NCI-H128 (cell line): ENCODE measurements around the gene ZNF207.
"Not testable (repeated sequence)": the region's sequence is repeated elsewhere in the genome, so short reads cannot be mapped to it uniquely, and the experiment has no call there.

Experiments
- DNase-seq: peaks from one replicate; lab custom pipeline; 2025; ENCODE audit not compliant: unreplicated experiment; lab: John Stamatoyannopoulos, UW

ZNF207 gene

DNA sequence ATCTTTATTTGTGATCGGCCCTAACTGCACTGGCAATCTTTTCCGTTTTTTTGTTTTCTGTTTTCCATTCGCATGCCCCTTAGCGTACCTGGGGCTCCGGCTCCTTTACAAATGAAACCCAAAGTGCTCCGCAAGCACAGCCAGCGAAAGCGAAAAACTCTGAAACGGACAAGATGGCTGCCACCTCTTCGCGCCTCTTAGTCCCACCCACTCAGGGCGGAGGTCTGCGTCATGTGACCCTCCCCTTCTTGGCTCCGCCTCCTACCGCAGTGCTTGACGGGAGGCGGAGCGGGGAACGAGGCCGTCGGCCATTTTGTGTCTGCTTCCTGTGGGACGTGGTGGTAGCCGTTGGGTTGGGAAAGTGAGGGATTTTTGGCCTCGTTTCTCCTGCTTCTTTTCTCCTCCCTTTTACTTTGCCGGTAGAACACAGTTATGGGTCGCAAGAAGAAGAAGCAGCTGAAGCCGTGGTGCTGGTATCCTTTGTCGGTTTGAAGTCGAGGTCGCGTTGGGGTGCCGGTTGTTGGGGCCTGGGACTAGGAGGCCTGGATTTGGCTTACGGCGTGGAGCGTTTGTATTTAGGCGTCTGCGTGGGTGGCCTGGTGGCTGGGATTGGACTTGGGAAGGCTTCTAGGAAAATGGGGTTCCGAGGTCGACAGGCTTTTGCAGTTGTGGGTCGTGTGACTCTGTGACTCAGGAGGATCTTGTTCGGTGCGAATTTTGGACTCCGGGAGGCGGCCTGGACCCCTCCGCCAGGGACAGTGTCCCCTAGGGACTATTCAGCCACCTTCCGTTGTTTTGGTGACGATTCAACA, at the start of gene ZNF207:
Gene ZNF207, plus strand, starts transcription at position 304 of the 812 bp plus-strand sequence. Its CDS starts 129 bp downstream, at position 433.
- DNase-seq = peak; percentile 92

DNA sequence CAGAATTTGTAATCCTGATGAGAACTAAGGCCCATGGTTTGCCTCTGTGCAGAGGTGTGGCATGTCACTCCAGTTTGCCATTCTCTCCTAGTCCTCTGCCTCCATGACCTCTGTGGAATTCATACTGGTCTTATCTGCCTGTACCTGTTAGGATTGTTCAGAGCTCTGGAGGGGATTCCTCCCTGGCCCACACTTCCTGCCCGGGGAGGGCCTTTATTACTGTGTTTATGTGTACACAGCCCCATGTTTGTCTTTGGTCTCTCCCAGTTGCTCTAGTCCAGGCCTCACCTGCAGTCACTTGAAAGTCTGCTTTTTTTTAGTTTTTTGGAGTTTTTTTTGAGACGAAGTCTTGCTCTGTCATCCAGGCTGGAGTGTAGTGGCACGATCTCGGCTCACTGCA, 47.9 kb upstream of the ZNF207 start:
- DNase-seq = no peak

DNA sequence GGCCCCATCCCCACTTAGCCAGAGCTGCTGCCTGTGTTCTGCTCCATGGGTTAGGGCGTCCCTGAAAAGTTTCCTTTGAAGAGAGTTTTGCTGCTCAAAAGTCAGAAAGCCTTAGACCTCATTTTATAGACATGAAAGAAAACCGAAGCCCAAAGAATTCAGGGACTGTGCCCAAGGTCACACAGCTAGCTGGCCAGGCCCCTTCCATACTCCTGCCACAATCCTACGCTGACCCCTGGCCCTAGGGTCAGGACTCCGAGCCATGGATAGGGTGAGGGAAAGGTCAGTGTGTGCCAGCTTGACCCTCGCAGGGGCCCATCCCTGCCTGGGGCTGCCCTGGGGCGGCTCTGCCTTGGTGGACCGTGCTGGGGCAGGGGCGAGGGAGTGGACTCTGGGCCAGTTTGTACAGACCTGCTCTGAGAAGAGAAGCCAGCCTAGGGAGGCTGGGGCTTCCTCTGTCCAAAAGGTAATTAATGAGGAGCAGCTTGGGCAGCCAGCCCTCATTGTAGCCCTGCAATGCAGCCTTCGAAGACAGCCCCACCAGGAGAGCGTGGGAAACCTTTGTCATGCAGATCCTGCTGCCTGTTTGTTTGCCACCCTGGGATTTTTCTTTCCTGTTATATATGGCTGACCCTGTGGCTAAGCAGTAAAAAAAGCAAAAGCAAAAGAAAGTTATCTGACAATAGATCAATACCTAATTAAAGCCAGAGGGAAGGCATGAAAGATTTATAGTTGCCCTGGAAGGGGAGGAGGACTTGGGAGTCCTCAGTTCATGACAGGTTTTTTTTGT, 46.9 kb upstream of the ZNF207 start:
- DNase-seq = no peak

DNA sequence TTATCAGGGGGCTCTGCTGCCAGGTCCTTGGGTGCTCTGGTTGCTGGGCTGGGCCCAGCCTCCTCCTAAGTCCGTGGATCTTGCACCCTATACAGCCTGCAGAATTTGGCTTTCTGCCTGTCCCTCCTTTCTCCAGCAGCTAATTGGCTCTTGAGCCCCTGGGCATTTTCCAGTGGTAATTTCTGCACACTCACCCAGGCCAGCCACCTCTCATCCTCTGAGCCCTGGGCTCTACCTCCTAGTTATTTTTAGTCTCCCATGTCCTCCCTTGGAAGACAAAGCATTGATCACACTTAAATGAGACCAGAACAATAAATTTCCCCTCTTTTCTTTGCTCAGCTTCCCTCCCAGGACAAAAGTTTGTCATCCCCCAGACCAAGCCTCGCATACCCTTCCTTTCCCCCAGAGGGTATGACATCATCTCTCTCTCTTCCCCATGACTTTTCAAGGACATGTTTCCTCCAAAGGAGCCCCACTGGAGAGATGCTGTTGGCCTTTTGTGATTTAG, 46.1 kb upstream of the ZNF207 start:
- DNase-seq = no peak

DNA sequence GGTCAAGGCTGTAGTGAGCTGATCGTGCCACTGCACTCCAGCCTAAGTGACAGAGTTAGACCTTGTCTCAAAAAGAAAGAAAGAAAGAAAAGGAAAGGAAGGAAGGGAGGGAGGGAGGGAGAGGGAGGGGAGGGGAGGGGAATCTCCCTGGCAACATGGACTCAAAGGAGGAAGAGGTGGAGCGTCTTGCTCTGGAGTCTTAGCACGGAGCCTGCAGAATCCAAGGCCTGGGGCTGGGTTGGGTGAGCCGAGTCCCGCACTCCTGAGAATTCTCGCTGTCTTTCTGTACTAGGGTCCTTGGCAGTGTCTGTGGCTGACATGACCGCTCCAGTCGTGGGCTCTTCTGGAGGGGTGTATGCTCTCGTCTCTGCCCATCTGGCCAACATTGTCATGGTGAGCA, 44.9 kb upstream of the ZNF207 start:
- no peak for DNase-seq

DNA sequence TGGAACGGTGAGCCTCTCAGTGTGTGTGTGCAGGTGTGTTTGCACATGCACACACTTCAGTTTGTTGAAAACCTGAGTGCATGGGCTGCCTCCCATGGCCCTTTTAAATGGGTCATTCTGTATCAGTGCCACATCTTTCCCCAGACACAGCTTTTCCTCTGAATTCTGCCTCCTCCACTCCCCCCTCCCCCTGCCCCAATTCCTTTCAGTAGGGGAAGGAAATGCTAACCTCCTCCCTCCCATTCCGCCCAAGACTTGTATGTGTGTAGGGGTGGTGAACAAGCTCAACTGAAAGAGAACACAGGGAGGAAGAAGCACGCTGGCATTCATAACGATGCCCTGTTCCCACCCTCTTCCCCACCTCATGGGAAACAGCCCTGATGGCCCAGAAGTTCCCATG, 42.3 kb upstream of the ZNF207 start:
- no peak for DNase-seq

DNA sequence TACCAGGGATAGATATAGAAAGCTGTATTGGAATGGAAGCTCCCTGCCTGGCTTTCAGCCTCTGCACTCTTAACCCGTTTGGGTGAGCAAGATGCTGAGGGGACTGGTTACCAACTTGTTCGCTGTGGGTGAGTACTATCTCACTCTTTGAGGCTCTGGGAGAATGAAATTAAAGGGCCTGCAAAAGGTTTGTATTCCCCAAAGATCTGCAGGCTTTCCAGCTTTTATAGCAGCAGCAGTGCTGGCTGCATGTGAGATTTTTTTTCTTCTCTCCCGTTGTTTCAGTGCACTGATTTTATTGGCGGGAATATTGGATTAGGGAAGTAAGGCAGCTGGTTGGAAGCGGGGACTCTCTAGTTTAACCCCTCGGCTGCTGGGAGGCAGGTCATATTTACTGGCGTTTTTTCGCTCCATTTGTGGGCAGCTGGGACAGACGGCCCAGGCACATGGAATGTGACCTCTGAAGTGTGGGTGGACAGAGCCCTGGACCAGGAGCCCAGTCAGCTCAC, 38.9 kb upstream of the ZNF207 start:
- DNase-seq = no peak

DNA sequence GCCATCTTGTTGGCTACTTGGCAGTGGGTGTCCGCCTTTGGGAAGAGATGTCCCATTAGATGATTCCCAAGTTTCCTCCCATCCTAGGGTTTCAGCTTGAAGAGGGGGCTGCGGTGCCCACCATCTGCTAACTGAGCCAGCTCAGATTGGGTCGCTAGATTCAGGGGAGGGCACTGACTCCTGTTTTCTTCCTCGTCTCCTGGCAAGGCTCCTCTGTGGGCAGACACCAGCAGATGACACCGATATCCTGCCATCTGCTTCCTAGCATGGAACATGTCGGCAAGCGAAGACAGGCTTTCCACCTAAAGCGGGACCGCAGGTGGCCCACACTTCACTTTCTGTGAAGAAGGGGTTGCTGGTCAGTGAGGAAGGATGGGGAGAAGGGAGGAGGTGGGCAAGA, 35.3 kb upstream of the ZNF207 start:
- DNase-seq = no peak

DNA sequence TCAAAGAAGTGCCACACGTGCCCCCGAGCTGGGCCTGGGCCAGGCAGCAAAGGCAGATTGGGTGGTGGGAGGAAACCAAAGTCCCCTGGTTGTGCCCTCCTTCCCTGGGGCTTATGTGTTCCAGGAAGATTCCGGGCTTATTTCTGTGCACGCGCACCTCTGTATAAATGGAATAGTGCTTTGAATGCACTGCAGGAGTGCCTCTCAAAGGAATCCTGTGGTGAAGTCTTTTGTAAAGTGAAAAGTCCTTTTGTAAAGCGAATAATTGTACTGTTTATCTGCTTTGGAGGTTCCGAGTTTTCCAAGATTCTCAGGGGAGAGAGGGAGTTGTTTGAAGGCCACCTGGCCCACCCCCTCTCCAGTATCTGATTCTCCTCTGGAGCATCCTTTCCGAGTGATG, 34.8 kb upstream of the ZNF207 start:
- no peak for DNase-seq

DNA sequence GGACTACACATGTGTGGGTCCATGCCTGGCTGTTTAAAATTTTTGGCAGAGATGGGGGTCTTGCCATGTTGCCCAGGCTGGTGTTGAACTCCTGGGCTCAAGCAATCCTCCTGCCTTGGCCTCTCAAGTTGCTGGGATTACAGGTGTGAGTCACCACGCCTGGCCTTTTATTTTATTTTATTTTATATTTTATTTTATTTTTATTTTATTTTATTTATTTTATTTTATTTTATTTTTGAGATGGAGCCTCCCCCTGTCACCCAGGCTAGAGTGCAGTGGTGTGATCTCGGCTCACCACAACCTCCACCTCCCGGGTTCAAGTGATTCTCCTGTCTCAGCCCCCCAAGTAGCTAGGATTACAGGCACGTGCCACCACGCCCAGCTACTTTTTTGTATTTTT, 33.3 kb upstream of the ZNF207 start:
- not testable (repeated sequence) for DNase-seq

DNA sequence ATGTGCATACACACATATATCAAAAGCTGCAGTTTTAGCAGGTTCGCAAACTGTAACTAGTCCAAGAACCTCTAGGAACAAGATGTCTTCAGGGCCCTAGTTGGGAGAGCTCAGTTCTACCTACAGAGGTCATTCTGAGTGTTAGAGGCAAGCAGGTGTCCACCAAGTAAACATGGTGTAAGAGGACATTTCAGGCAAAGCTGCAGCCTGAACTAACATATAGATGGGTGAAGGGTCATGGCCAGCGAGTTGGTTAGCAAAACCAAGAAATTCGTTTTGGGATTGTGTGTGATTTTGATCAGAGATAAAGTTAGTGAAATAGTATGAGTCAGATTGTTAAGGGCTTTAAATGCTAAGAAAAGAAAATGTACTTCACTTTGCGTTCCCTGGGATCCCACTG, 32.6 kb upstream of the ZNF207 start:
- no peak for DNase-seq

DNA sequence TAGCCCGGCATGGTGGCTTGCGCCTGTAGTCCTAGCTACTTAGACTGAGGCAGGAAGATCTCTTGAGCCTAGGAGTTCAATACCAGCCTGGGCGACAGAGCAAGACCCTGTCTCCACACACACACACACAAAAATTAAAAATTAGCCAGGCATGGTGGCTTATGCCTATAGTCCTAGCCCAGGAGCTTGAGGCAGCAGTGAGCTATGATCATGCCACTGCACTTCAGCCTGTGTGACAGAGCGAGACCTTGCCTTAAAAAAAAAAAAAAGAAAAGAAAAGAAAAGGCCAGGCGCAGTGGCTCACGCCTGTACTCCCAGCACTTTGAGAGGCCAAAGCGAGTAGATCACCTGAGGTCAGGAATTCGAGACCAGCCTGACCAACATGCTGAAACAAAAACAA, 31.9 kb upstream of the ZNF207 start:
- DNase-seq = no peak

DNA sequence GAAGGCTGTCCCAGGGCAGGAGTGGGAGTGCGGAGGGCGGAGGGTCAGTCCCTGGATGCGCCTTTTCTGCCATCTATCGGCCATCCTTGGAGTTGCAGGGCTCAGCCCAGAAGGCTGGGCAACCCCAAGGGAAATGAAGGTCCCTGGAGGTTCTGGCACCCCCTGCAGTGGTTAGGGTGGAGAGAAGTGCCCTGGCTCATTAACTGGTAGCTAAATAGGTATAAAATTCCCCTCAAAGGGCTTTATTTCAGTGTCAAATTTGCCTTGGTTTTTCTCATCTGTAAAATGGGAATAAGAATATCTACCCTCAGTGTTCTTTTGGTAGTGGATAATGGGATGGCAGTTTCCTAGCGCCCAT, 30.4 kb upstream of the ZNF207 start:
- DNase-seq = no peak

DNA sequence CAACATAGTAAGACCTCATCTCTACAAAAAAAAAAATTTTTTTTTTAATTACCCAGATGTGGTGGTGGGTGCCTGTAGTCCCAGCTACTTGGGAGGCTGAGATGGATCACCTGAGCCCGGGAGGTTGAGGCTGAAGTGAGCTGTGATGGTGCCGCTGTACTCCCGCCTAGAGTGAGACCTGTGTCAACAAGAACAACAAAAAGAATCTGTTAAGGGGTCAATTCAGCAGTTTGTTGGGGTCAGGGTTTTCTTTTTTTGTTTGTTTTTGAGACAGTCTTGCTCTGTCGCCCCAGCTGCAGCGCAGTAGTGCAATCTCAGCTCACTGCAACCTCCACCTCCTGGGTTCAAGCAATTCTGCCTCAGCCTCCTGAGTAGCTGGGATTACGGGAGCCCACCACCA, 29.9 kb upstream of the ZNF207 start:
- not testable (repeated sequence) for DNase-seq

DNA sequence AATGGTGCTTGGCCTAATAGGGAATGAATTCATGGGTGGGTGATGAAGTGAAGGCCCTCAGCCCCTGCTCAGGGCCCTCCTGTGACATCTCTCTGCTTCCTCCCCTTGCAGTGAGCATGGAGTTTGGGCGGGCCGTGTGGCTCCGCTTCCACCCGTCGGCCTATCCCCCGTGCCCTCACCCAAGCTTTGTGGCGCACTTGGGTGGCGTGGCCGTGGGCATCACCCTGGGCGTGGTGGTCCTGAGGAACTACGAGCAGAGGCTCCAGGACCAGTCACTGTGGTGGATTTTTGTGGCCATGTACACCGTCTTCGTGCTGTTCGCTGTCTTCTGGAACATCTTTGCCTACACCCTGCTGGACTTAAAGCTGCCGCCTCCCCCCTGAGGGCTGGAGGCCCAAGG, 29.1 kb upstream of the ZNF207 start:
- DNase-seq = no peak

DNA sequence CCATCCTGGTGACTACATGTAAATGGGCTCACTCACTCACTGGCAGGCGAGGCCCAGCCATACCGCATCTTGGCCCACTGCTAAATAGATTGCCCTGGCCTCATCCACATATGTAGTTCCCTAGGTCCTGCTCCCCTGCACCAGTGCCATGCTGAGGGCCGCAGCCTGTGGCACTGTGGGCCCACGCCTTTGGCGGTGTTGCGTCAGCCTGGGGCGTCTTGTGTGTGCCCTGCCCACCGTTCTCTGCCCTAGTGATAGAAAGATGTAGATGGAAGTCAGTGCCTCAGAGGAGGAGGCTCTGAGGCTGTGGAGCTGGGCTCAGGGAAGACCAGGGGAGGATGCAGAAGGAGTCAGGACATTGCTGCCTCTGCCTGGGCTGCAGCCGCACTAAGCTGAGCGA, 26.9 kb upstream of the ZNF207 start:
- DNase-seq = no peak

DNA sequence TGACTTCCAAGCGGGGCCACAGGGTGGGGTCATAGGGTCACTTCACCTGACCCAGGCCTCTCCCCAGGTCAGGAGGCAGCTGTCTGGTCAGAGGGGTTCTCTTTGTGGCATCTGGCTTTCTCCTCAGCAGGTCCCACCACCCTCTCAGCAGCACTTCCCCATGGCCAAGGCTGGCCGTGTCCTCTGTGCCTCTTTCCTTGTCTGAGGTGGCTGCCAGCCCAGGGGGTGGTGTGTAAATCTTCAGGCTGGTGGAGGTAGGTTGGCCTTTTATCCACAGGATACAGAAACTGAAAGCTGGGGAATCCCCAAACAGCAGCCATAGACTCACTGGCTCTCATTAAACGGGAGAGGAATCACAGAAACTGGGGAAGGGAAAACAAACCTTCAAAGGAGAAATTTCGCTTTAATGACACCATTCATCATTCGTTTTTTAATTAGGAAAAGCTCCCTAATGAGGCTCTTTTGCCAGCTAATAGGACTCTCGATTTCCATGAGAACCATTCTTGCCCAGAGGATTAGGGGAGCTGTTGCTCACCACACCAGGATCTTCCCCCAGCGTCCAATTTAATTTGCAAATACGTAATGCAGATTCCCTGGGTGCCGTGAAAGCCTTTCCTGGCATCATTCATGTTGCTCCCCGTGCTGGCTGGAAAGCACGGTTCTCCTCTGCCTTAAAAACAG, 26.0 kb upstream of the ZNF207 start:
- no peak for DNase-seq

DNA sequence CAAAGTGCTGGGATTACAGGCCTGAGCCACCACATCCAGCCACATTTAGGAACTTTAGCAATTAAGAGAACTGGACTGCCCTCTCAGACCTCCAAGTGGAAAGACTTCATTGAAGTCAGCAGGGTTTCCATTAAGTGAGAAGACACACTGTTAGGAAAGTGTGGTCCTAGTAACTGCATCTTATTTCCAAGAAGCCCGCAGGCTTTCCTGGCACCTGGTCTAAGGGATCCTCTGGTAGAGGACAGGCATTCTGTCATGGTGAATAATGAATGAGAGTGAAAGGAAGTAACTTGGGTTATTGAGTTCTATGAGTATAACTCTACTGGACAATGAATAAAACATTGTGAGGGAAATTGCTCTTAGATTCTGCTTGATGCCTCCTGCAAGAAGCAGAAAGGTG, 22.0 kb upstream of the ZNF207 start:
- no peak for DNase-seq

DNA sequence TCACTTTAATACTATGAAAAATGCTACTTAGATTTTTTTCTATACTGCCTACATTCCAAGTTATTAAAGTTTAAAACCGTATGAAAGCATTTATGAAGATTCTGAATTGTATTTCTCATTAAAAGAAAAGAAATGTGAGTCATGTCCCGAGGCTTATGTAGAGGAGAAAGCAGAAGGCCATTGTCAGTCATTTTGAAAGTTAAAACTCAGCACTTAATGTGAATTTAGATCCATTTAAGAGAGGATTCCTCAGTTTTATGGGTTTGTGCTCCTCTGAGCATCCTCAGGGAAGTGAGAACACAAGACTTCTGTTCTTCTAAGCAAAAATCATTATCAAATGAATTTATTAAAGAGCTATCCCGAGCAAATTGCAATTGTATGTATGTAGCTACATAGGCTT, 19.8 kb upstream of the ZNF207 start:
- DNase-seq = no peak

DNA sequence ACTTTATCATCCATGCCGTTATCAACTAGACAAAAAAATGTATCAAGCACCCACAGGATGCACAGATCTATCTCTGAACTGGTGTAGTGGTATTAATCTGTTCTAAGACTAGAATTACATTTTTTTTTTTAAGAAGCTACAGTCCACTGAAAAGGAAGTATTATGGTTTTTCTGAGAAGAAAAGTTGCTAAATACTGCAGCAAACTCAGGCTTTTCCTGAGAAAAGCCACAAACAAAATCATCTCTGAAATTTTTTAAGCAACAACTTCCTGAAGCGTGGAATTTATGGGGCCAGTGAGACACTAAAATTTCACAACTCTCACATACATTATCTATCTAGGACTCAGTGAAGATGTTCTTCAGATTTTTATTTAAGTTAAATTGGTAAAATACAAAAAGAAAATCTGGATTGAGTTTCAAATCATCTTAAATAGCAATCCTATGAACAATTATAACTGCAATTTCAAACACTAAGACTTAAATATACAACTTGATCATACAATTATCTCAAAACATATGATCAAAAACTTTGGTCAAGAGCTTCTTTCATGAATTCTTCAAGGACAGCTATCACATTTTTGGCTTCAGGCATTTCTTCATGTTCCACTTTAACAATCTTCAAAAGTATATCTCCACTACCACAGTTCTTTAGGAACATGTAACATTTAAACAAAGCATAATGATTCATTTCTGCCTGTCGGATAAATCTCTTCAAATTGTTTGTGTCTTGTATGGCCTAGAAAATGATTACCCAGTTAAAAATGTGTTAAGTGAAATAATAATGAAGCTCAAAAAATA, 18.5 kb upstream of the ZNF207 start:
- DNase-seq = no peak

DNA sequence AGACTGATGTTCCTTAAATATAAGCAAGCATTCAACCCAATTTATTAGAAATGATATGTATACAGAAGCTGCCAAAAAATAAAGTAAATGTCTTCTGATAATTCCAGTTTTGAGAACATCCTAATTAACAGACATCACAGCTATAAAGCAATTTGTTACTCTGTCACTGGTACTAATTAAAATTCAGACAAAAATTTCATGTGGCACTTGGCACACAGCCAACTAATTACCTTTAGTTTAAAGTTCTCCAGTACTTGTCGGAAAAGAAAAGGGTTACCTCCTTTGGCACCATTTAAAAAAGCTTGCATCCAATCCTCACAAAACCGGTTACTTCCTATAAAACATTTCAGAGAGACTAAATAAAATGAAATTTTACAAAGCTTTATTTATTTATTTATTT, 16.8 kb upstream of the ZNF207 start:
- DNase-seq = no peak
